ENCODE data around the gene ATP8B4. TPM values are rescaled to one million over a fixed set of nuclear protein-coding genes. Genes with fewer than 3 reads are reported as not detected.

Gene ATP8B4
- total RNA-seq, 4 donors from 2014 or later: 2.7 to 6.3 (median 3.7) TPM

GRCh38 chr15:49831206-49831965, 287.6 kb downstream of the ATP8B4 start:
- 39% methylated on average over 5 of the region's 5 CpGs for WGBS
- Histone ChIP-seq H3K4me3 (no peak overlapping the region), H3K9me3 (no peaks in the 10 kb centered on the region), H3K4me1 (no peaks in the 10 kb centered on the region), H3K27ac (replicated peaks in 1 of 4) (no peak overlapping the region), H3K36me3 (no peaks in the 10 kb centered on the region), H3K27me3 (no peaks in the 10 kb centered on the region)
- no peak for DNase-seq (ENCODE audit: extremely low spot score)
- intact Hi-C loops (cut with DNase I): no loop called here
- TF ChIP-seq POLR2A (IDR thresholded peaks at IDR 0.05; ENCODE audit: low read depth) (no peak), CTCF (IDR thresholded peaks at IDR 0.05) (no peak), POLR2AphosphoS5 (IDR thresholded peaks at IDR 0.05) (peak in 1 of 2 donors; percentile 32), EP300 (IDR thresholded peaks at IDR 0.05) (no peak)

- no peak overlapping the region for H3K27ac ChIP-seq (replicated peaks in 1 of 4)
- intact Hi-C loops (cut with DNase I): no loop called here
- no peaks in the 10 kb centered on the region for H3K27me3 ChIP-seq
- H3K36me3 ChIP-seq: no peaks in the 10 kb centered on the region
- 33% methylated on average over 3 of the region's 3 CpGs for WGBS
- DNase-seq (ENCODE audit: extremely low spot score): no peak
- no peaks in the 10 kb centered on the region for H3K4me1 ChIP-seq
- H3K9me3 ChIP-seq: no peaks in the 10 kb centered on the region
- TF ChIP-seq CTCF (IDR thresholded peaks at IDR 0.05): no peak
- H3K4me3 ChIP-seq: no peak overlapping the region
Observed at GRCh38 chr15:49830391-49830790, 288.6 kb downstream of the ATP8B4 start.

GRCh38 chr15:49827311-49827710, 291.7 kb downstream of the ATP8B4 start:
- TF ChIP-seq CTCF (IDR thresholded peaks at IDR 0.05) (no peak), POLR2AphosphoS5 (IDR thresholded peaks at IDR 0.05) (no peak), POLR2A (IDR thresholded peaks at IDR 0.05; ENCODE audit: low read depth) (no peak), EP300 (IDR thresholded peaks at IDR 0.05) (no peak)
- Histone ChIP-seq H3K27ac (replicated peaks in 1 of 4) (no peak overlapping the region), H3K4me1 (no peaks in the 10 kb centered on the region), H3K27me3 (no peaks in the 10 kb centered on the region), H3K36me3 (no peaks in the 10 kb centered on the region), H3K9me3 (no peaks in the 10 kb centered on the region), H3K4me3 (no peak overlapping the region)
- DNase-seq (ENCODE audit: extremely low spot score): no peak
- intact Hi-C loops (cut with DNase I): no loop called here
- 95% methylated on average over 1 of the region's 1 CpG for WGBS

- Histone ChIP-seq H3K4me3 (no peak overlapping the region), H3K27ac (replicated peaks in 1 of 4) (no peak overlapping the region), H3K36me3 (no peaks in the 10 kb centered on the region), H3K9me3 (no peaks in the 10 kb centered on the region), H3K27me3 (no peaks in the 10 kb centered on the region), H3K4me1 (no peaks in the 10 kb centered on the region)
- DNase-seq (ENCODE audit: extremely low spot score): no peak
- intact Hi-C loops (cut with DNase I): no loop called here
- TF ChIP-seq CTCF (IDR thresholded peaks at IDR 0.05): no peak
- TF ChIP-seq EP300 (IDR thresholded peaks at IDR 0.05): no peak
- TF ChIP-seq POLR2A (IDR thresholded peaks at IDR 0.05; ENCODE audit: low read depth): no peak
- TF ChIP-seq POLR2AphosphoS5 (IDR thresholded peaks at IDR 0.05): no peak
Observed at GRCh38 chr15:49826640-49827234, 292.3 kb downstream of the ATP8B4 start.

- Histone ChIP-seq H3K27me3 (no peaks in the 10 kb centered on the region), H3K36me3 (no peaks in the 10 kb centered on the region), H3K4me1 (no peaks in the 10 kb centered on the region), H3K27ac (replicated peaks in 1 of 4) (no peak overlapping the region), H3K9me3 (no peaks in the 10 kb centered on the region), H3K4me3 (no peak overlapping the region)
- TF ChIP-seq EP300 (IDR thresholded peaks at IDR 0.05) (no peak), CTCF (IDR thresholded peaks at IDR 0.05) (no peak)
- no peak for DNase-seq (ENCODE audit: extremely low spot score)
- intact Hi-C loops (cut with DNase I): no loop called here
Observed at GRCh38 chr15:49824775-49825099, 294.3 kb downstream of the ATP8B4 start.

All from esophagus muscularis mucosa (tissue), 4 donors.